Measurements from ENCODE around the gene CHST7.

- TF ChIP-seq CTCF (IDR thresholded peaks at IDR 0.05) (no peak), POLR2A (IDR thresholded peaks at IDR 0.05) (no peak)
Measured at GRCh38 chrX:46576458-46576857, 2.9 kb downstream of the CHST7 start.

Measured in adrenal gland (tissue), 5 donors.